Putamen (tissue), 1 donor: Measurements from ENCODE around the gene TOX2.

ENCODE experiments used
- DNase-seq: peaks from one replicate; pipeline ENCODE4 v3.0.0-alpha.2; 2016; ENCODE audit warnings: low spot score

TOX2 gene

DNA sequence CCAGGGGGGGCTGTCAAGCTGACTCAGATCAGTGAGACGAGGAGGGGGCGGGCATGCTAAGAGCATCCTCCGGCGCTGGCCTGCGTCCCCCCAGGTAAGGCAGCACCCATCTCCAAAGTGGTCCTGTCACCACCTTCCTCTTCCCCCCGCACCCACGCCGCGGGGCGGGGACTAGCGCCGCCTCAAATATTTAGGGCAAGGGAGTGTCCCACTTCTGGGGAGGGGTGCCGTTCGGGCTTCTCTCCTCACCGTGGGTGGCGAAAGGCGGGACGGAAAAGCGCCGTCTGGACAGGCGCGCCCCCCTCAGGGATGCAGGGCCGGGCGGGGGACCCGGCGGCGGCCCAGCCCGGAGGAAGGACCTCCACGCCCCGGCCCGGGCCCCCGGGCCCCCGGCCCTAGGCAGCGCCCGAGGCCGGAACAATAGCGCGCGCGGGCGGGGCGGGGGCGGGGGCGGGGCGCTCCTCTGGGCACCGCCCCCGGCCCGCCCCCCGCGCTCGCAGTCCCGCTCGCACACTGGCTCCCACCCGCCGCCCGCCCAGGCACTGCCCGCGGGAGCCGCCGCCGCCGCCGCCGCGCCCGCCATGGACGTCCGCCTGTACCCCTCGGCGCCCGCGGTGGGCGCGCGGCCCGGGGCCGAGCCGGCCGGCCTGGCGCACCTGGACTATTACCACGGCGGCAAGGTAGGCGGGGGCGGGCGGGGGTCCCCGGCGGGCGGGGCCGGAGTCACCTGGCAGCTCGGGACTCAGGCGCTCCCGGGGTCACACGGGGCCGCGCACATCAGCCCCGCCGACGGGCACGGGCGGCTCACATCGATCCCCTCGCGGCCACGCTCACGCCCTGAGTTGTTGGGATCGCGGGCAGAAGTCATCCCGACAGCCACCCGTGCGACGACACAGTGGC, at the start of gene TOX2:
Gene TOX2, plus strand, starts transcription at position 542 of the 900 bp plus-strand sequence. Its CDS starts 40 bp downstream, at position 582.
- no peak for DNase-seq

- no peak for DNase-seq
Observed at GRCh38 chr20:43868091-43868490, 46.6 kb upstream of the TOX2 start.

GRCh38 chr20:43870484-43870883, 44.2 kb upstream of the TOX2 start:
- no peak for DNase-seq

- DNase-seq = no peak
Observed at GRCh38 chr20:43878776-43879175, 35.9 kb upstream of the TOX2 start.

DNA sequence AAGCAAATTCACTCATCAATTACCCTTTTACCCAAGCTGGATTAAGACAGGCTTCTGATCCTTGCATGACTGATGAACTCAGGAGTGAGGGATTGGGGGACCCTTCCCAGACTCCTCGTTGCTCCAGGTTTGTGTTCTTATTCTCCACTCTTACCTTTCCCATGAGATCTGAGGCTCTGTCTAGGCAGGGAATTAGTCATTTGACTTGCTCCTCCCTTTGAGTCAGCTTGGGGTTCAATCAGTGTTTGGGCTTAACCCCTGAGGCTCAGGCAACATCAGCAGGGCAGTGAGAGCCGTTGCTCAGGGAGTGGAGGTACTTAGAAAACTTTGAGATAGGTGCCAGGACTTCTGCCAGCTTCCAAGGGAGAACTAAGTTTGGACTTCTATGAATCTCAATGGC, 20.7 kb upstream of the TOX2 start:
- DNase-seq = no peak

DNA sequence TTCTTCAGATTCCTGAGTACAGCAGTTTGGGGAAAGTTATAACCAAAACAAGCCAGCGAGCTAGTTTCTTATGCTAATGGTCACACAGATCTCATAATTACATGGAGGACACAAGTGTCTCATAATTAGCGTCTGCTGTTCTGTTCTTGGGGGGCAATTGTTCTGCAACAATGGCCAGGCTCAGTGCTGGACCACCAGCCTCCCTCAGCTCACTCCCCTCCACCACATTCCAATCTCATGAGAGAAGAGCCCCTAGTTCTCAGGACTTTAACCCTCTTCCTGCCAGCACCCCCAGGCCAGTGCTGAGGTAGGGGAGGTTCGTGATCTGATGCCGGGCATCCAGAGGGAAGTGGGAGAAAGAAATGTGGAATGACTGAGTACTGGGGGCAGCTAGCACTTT, 20.2 kb upstream of the TOX2 start:
- no peak for DNase-seq

DNA sequence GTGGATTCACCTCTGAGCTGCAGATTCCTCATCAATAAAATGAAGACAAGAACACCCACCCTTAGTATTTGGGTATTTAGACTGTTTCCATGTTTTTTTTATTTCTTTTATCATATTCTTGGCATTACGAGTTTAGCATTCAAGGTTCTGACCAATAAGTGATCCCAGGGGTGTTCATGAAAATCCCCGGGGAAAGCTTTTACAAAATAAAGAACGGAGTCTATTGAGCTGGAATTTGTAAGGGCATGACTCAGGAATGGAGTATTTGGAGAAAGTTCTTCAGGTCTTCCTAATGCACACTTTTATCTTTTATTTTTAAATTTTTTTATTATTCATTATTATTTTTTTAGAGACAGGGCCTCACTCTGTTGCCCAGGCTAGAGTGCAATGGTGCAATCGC, 19.4 kb upstream of the TOX2 start:
- no peak for DNase-seq

DNA sequence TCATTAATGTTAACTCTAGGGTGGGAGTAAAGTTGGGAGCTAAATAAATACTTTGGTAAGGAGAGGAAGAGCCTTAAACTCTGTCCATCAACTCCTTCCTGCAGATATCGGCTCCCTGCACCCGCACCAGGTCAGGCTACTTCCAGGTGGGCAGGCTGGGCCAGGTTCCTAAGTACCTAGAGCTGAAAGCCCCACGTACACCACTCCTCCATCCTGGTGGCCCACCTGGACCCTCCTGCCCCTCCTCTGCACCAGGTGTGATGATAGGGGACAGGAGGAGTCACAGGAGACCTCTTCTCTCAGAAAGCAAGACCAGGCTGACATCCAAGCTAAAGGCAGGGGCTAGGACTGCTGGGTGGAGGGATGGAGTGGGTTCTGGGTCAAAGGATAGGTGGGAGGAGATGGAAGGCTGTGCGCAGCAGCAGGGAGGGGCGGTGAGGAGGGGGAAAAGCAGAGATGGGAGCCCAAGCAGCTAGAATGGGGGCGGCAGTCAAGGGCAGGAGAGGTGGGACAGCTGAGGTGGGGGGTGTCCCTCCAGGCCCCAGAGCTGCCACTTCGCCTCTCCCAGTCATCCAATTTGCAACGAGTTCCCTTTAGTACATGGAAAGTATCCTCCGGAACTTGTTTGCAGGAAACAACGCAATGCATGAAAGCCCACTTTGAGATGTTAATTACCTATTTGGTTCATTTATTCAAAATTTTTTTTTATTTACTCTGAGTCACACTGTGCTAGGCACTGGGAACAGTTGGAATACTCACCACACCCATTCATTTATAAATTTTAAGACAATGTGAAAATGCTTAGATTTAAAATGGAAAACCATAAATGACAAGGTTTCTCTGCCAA, 15.2 kb upstream of the TOX2 start:
- DNase-seq = no peak

DNA sequence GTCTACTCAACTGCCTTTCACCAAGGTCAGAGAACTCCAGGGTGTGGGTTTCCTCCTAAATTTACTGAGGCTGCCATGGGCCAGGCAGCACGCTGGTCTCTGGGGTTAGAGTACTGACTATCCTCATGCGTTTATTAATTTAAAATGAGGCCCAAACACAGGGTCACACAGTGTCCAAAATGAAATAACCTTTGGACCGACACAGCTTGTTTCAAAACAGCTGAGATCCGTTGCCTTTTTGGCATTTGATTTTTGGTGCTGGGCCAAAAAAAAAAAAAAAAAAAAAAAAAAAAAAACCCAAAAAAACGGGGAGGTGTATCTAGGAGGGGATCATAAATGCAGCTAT, 14.6 kb upstream of the TOX2 start:
- DNase-seq = no peak

DNA sequence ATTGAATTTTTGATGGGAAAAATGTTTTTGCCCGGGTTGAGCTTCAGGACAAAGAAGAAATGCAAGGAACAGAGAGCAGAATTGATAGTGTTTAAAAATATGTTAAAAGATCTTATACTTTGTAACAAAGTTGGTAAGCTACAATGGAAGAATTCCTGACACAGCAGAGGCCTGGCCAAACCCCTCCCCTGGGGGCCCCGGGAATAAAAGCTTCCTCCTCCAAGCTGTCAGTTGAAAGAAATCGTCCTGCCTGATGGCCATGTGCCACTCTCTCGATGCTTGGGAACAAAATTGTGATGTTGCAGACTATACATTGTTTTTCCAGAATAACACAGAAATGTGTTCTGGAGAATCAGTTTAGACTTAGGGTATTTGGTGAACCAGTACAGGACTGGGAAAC, 14.2 kb upstream of the TOX2 start:
- DNase-seq = no peak

DNA sequence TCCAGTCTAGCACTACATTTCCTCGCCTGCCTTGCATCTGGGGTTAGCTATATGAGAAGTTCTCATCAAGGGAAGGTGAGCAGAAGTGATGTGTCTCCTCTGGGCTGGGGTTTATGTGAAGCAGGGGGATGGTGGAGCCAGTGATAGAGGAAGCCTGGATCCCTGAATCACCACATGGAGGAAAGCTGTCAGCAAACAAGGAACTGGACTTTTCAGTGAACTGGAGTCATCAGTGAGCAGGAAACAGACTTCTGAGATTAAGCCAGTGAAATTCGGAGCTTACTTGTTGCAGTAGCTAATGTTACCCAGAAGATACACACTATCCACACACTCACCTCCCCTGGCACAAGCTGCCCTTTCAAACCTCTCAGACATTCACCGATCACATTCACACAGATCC, 13.4 kb upstream of the TOX2 start:
- no peak for DNase-seq

DNA sequence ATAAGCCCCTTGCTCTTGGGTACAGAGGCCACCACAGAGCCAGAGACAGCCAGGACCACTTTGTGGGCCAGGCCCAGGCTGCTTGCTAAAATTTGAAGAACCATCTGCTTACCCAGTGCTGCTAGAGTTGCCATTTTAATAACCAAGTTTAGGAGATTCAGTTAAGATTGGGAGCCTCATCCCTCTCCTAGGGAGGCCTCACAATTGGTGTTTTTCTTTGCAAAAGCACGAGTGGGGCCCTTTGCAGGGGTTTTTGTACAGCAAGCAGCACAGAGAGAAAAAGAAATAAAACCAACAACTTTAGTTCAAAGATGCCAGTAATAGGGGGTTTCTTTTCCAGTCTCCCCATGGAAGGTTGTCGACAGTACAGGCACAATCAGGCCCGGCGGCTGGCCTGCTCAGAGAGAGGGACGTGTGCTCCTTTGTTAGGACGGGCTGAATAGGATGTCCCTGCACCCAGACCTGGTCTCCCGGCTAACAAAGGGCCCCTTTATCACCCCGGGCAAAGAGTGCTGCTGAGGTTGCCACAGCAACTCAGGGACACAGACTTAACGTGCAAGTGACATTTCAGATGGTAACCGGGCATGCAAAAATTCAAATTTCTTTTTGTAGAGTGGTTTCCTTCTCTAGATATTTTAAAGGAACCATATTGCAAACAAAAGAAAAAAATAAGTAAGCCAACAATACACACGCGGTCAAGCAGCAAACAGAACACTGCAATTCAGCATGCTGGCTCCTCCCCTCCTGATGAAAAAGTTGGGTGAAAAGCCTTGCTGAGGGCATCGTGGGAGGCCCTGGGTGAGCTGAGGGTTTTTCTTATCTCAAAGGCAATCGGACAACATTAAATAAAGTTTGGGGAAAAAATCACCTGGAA, 10.5 kb upstream of the TOX2 start:
- no peak for DNase-seq

DNA sequence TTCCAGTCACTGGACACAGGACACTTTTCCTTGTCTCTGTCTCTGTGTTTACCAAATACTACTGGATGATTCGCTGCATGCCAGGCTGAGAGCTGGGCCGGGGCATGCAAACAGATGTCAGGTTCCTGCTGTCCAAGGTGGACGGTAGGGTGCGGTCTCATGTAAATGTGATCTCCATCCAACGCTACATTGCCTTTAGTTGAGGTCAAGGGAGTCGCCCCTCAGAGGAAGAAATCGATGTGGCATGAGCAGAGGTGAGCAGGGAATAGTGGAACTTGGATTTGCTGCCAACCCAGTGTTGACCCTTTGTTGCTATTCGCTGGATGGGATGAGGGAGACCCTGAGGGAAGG, 9.8 kb upstream of the TOX2 start:
- DNase-seq = no peak

GRCh38 chr20:43906505-43907034, 8.1 kb upstream of the TOX2 start:
- no peak for DNase-seq

DNA sequence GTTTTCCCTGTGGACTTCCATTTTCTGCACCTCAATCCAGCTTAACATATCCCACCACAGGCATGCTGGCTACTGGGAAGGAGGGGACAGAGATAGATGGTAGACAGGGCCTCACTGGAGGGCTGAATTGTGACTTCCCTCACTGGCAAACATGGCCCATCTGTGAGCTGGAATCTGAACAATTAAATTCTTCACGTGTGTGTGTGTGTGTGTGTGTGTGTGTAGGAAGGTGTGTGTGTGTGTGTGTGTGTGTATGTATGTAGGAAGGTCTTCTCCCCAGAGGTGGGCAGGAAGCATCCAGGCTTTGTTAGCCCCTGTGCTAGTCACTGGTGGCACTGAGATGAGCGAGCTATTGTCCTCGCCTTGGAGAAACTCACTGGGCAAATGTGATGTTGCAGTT, 5.4 kb upstream of the TOX2 start:
- DNase-seq = no peak

- DNase-seq = no peak
Observed at GRCh38 chr20:43909720-43910119, 4.9 kb upstream of the TOX2 start.

DNA sequence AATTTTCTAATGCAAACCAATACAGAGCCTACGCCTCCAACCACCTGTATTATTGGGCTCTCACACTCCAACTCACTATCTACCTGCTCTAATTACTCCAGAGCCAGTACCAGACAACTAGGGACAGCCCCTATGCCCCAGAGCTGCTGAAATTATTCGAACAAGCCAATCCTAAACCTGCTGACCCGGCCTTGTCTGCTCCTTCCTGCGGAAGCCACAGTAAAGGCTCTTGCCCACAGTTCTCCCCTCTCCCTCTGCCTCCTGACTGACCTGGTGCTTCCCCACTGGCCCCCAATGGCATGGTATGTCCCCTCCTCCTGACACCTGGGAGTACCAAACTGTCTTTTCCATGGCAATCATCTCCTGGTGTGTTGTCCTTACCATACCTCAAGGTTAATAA, 4.1 kb upstream of the TOX2 start:
- no peak for DNase-seq

DNA sequence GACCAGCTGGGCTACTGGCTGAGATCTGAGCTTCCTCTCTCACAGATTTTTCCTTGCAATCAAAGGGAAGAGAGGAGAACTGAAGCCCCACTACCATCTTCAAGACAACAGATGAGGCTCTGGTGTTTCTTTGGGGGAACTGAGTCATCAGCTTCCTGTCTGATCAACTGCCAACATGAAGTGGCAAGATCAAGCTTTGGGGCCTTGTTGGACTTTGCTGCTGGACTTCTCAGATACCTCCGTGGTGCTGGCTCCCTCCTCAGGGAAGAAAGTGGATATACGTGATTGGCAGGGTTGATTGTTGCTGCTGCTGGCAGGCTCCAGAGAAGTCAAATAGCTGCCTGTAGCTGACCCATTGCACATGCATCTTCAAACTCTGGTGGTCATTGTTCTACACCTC, 3.6 kb upstream of the TOX2 start:
- no peak for DNase-seq

DNA sequence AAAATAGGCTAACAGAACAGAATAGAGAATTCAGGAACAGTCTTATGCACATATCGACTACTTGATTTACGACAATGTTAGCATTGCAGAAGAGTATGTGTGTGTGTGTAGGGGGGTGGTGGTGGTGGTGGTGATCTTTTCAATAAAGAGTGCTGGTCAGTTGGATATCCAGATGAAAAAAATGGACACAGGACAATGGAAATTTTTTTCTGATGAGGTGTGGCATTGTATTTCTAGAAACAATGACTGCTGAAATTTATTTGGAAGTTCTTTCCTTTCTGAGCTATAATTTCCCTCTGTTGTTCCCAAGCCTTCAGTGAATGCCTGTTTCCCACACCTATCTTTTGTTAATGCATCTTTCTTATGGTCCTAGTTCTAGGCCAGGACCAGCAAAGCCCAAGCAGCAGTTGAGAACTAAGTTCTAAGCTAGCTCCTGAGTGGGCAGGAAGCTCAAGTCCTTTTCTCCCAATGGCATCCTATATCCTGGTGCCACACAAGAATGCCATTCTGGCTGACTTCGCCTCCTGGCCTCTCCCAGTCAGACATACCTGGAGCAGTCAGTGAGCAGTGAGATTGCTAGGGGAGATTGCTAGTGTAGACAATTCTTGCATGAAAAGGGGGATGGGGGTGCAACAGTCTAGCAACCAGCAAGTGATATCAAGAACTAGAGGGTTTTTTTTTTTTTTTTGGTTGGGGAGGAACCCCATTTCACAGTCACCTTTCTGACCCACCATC, 1.2 kb upstream of the TOX2 start:
- no peak for DNase-seq

GRCh38 chr20:43915211-43916072, 790 bp downstream of the TOX2 start:
- no peak for DNase-seq
